H1 (cell line): ENCODE results near the gene SYNPO. TPM values are rescaled to one million over a fixed set of nuclear protein-coding genes. Genes with fewer than 3 reads are reported as not detected.

Source experiments
- CEBPB ChIP-seq: IDR thresholded peaks from 2 replicates; pipeline ENCODE4 v1.6.1; 2012; ENCODE audit warnings: low read depth, low read length
- CHD7 ChIP-seq: fragments of 300-600 bp; sonication (generic); IDR thresholded peaks from 2 replicates; pipeline ENCODE4 v1.7.1; 2012; ENCODE audit warnings: low read length, moderate library complexity, mild to moderate bottlenecking, inconsistent platforms; ENCODE audit not compliant: insufficient replicate concordance
- EGR1 ChIP-seq: IDR thresholded peaks from 2 replicates; pipeline ENCODE4 v1.6.1; 2011; ENCODE audit warnings: low read depth, low read length, borderline replicate concordance
- GTF2F1 ChIP-seq: IDR thresholded peaks from 2 replicates; pipeline ENCODE4 v1.6.1; 2012; ENCODE audit warnings: low read depth, low read length, improper control_type of control experiment, borderline replicate concordance
- polyA plus RNA-seq, 7 experiments: library from polyadenylated mRNA; depleted of rRNA in 3 of 7; stranded (reverse) in 5 of 7; unstranded in 2 of 7; fragments of >200 nt in 5 of 7; fragments of 200-250 nt in 2 of 7; gene quantifications; 1 replicate in 5 of 7; 2 replicates in 1 of 7; 4 replicates in 1 of 7; pipeline versions ENCODE4 v1.2.1 to v1.2.3, GENCODE V29; 2011 to 2013; ENCODE audit warnings: missing spikeins in 2 of 7, mixed read lengths in 2 of 7
- total RNA-seq: library from RNA; stranded (reverse); fragmentation: NEBNext Ultra II Directional; extraction: Animal tissue kit (Norgen Biotek cat#: 25700); gene quantifications from 2 replicates; pipeline ENCODE4 v1.2.1, GENCODE V29; 2021

SYNPO gene
- total and polyA plus RNA-seq, 2 of the 8 experiments (the other 6 are each of a cell fraction or from before 2014, with no cell fraction given) = 2.3 TPM

- TF ChIP-seq CHD7 (no peak), GTF2F1 (no peak), EGR1 (no peak), CEBPB (no peak)
These were observed 36.1 kb downstream of the SYNPO start (continued) for GRCh38 chr5:150676578-150676977.
